Spleen (tissue), 7 donors: ENCODE measurements around the gene ZCCHC10.

ENCODE experiments used
- CTCF ChIP-seq, 11 experiments: fragments of 200-600 bp in 7 of 11; fragments of 450-650 bp in 4 of 11; sonication (generic) in 4 of 11; IDR thresholded peaks in 8 of 11; conservative IDR thresholded peaks in 3 of 11; 1 replicate in 7 of 11; 2 replicates in 4 of 11; pipeline versions ENCODE4 v1.4.0 to v1.8.0; 2016 to 2021; ENCODE audit warnings: antibody characterized with exemption in 11 of 11, inconsistent platforms in 4 of 11, mild to moderate bottlenecking in 1 of 11
- POLR2A ChIP-seq, 3 donors: fragments of 450-650 bp; IDR thresholded peaks; one replicate each; pipeline ENCODE4 v1.5.1; 2017; ENCODE audit warnings: antibody characterized with exemption in 3 of 3, mild to moderate bottlenecking in 1 of 3
- POLR2AphosphoS5 ChIP-seq, 3 donors: sonication (generic); formaldehyde crosslinking; IDR thresholded peaks; one replicate each; pipeline ENCODE4 v1.5.1; 2017; ENCODE audit warnings: antibody characterized with exemption in 3 of 3
- donor health status: DM: no; HTN: no; CAD: no; lungs with moderate emphysema.
- donor health status: DM: no; HTN: no; CAD: no.
- donor health status: DM: no; HTN: no; CAD: no.

- TF ChIP-seq CTCF (IDR thresholded peaks at IDR 0.05 in 8 of 11, conservative IDR thresholded peaks at IDR 0.05 in 3 of 11), result no peak
- TF ChIP-seq POLR2A (IDR thresholded peaks at IDR 0.05), result no peak
- TF ChIP-seq POLR2AphosphoS5 (IDR thresholded peaks at IDR 0.05), result no peak
Measured at GRCh38 chr5:132947671-132948070, 78.7 kb downstream of the ZCCHC10 start.
